ENCODE data around the gene CAMTA1.

DNA sequence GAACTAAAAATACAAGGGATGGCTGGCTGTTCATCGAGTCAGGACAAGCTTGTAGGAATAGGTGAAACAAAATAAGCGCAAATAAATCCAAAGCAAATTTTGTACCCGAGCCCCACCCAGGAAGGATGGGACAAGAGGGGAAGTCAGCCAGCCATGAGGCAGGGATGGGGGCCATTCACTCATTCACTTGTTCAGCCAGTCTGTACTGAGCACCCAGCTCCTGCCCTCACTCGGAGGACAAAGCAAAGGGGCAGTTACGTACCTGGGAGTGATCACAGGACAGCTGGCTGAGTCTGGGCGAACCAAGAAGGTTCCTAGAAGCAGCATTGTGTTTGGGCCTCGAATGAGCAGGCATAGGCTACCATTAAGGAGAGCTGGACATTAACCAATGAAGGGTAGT lies 891.9 kb downstream of the CAMTA1 start:
- TF ChIP-seq, protein P1, sequence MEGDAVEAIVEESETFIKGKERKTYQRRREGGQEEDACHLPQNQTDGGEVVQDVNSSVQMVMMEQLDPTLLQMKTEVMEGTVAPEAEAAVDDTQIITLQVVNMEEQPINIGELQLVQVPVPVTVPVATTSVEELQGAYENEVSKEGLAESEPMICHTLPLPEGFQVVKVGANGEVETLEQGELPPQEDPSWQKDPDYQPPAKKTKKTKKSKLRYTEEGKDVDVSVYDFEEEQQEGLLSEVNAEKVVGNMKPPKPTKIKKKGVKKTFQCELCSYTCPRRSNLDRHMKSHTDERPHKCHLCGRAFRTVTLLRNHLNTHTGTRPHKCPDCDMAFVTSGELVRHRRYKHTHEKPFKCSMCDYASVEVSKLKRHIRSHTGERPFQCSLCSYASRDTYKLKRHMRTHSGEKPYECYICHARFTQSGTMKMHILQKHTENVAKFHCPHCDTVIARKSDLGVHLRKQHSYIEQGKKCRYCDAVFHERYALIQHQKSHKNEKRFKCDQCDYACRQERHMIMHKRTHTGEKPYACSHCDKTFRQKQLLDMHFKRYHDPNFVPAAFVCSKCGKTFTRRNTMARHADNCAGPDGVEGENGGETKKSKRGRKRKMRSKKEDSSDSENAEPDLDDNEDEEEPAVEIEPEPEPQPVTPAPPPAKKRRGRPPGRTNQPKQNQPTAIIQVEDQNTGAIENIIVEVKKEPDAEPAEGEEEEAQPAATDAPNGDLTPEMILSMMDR (IDR thresholded peaks at IDR 0.05): no peak
- TF ChIP-seq POLR2AphosphoS5 (IDR thresholded peaks at IDR 0.05) (no peak), POLR2A (IDR thresholded peaks at IDR 0.05) (no peak)

Data from stomach (tissue), 4 donors.